HL-60 (cell line): ENCODE results near the gene GRIK5.

ENCODE experiments used
- DNase-seq, 2 experiments: peaks; one replicate each; pipeline ENCODE4 v3.0.0-alpha.2; 2010 to 2020; ENCODE audit warnings: low read depth in 1 of 2, low spot score in 1 of 2
- H3K27ac ChIP-seq: fragments of 250-450 bp; sonication (Bioruptor Pico); replicated peaks from 2 replicates; pipeline ENCODE4 v1.5.1; 2020; ENCODE audit warnings: mild to moderate bottlenecking, moderate library complexity
- H3K27me3 ChIP-seq: fragments of 250-450 bp; sonication (Bioruptor Pico); 2 replicates; pipeline ENCODE4 v1.5.1; 2021; ENCODE audit warnings: mild to moderate bottlenecking, moderate library complexity; ENCODE audit not compliant: insufficient read depth, poor library complexity, severe bottlenecking
- H3K4me3 ChIP-seq: replicated peaks from 2 replicates; pipeline ENCODE4 v1.5.1; 2011; ENCODE audit warnings: mild to moderate bottlenecking, control low read depth, low read length; ENCODE audit not compliant: insufficient read depth
- GABPA ChIP-seq: IDR thresholded peaks from 2 replicates; pipeline ENCODE4 v1.6.1; 2012; ENCODE audit warnings: low read depth
- POLR2AphosphoS5 ChIP-seq: IDR thresholded peaks from 2 replicates; pipeline ENCODE4 v1.6.1; 2012; ENCODE audit warnings: low read depth
- REST ChIP-seq: IDR thresholded peaks from 2 replicates; pipeline ENCODE4 v1.6.1; 2012; ENCODE audit warnings: low read depth; ENCODE audit not compliant: insufficient replicate concordance
- SPI1 ChIP-seq: IDR thresholded peaks from 2 replicates; pipeline ENCODE4 v1.6.1; 2012; ENCODE audit warnings: low read depth, mild to moderate bottlenecking, borderline replicate concordance
- TF ChIP-seq, protein P1 (sequence below): IDR thresholded peaks from one replicate; pipeline ENCODE4 v1.5.1; 2011; ENCODE audit warnings: low read length, control low read depth, inconsistent platforms; ENCODE audit not compliant: insufficient read depth

Gene GRIK5

DNA sequence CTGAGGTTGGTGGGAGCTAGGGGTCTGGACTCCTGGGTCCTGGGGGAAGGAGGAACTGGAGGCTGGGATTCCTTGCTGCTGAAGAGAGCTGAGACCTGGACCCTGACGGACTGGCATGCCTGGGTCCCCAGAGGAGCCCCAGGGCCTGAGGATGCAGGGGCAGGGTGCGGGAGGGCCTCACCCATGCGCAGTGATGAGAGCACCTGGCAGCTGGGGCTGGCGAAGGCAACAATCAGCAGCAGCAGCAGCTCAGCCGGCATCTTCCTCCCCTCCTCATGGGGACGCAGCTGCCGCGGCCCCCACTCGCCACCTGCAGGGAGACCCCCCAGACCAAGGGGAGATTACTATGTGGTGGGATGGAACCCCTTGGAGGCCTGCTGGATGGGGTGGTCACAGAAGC is 4.5 kb downstream of the GRIK5 start:
- Histone ChIP-seq H3K27ac (no peak overlapping the region), H3K27me3 (peaks cover 12% of the 10 kb centered on the region), H3K4me3 (no peak overlapping the region)
- TF ChIP-seq GABPA (no peak), POLR2AphosphoS5 (no peak), SPI1 (no peak), REST (no peak)
- TF ChIP-seq, protein P1, sequence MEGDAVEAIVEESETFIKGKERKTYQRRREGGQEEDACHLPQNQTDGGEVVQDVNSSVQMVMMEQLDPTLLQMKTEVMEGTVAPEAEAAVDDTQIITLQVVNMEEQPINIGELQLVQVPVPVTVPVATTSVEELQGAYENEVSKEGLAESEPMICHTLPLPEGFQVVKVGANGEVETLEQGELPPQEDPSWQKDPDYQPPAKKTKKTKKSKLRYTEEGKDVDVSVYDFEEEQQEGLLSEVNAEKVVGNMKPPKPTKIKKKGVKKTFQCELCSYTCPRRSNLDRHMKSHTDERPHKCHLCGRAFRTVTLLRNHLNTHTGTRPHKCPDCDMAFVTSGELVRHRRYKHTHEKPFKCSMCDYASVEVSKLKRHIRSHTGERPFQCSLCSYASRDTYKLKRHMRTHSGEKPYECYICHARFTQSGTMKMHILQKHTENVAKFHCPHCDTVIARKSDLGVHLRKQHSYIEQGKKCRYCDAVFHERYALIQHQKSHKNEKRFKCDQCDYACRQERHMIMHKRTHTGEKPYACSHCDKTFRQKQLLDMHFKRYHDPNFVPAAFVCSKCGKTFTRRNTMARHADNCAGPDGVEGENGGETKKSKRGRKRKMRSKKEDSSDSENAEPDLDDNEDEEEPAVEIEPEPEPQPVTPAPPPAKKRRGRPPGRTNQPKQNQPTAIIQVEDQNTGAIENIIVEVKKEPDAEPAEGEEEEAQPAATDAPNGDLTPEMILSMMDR: no peak
- DNase-seq: no peak

DNA sequence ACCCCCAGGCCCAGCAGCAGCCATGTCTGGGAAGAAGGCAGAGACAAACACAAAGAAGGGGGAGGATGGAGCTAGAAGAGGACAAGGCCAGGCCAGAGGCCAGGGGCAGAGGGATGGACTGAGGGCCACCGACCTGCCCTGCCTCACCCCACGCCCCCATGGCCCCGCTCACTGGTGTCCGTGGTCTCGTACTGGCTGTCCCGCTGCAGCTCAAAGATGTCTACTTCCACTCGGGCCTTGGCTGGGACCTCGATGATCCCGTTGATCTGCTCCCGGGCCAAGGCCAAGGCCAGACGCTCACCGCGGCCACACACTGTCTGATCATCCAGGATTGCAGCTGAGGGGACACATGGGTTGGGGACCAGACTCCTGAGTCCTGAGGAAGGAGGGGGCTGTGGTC is 5.0 kb downstream of the GRIK5 start:
- DNase-seq: no peak
- no peak for TF ChIP-seq REST
- TF ChIP-seq POLR2AphosphoS5: no peak
- no peak for TF ChIP-seq GABPA
- no peak for TF ChIP-seq SPI1
- TF ChIP-seq, protein P1: no peak
- H3K27ac ChIP-seq: no peak overlapping the region

DNA sequence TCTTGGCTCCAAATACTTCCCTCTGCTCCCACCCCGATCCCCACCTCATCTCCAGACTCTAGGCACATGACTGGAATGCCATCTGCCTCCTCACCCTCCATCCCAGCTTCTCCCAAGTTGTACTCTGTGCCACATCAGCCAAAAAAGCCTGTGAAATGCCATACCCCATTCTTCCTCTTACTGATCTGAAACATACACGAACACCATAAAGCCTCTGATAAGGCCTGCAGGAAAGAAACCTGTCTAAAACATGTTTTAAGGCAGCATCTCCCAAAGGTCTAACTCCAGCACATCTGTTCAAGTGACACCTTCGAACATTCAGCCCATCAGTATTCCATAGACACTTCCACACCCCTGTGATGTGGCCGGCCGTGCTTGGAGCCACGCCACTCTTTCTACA is 5.6 kb downstream of the GRIK5 start:
- TF ChIP-seq GABPA (no peak), POLR2AphosphoS5 (no peak), REST (no peak), SPI1 (no peak)
- TF ChIP-seq, protein P1: no peak
- no peak for DNase-seq

More for the DNA sequence above, 5.0 kb downstream of the GRIK5 start:
- Histone ChIP-seq H3K4me3 (no peak overlapping the region), H3K27me3 (peaks cover 10% of the 10 kb centered on the region)

More for the DNA sequence above, 5.6 kb downstream of the GRIK5 start:
- no peak overlapping the region for H3K27ac ChIP-seq
- peaks cover 10% of the 10 kb centered on the region for H3K27me3 ChIP-seq
- H3K4me3 ChIP-seq: no peak overlapping the region
